Activated CD8-positive, alpha-beta T cell treated with anti-CD3 and anti-CD28 coated beads for 36 hours (primary cell): Measurements from ENCODE around the gene CAMK2G. TPM values are rescaled to one million over a fixed set of nuclear protein-coding genes. Genes with fewer than 3 reads are reported as not detected.

Experiments
- ATAC-seq: fragments of 200-7000 bp; cut with Tn5 transposase; one replicate; pipeline ENCODE4 v1.10.0; 2021; ENCODE audit warnings: mild to moderate bottlenecking, moderate library complexity
- CTCF ChIA-PET: fragments of 350-600 bp; sonication (Branson Sonifier 250); formaldehyde crosslinking; loops from one replicate; lab custom pipeline; 2021; ENCODE audit warnings: antibody characterized with exemption; lab: Charles Lee
- POLR2A ChIA-PET: fragments of 350-600 bp; sonication (Branson Sonifier 250); formaldehyde crosslinking; loops from one replicate; lab custom pipeline; 2021; ENCODE audit warnings: antibody characterized with exemption; lab: Charles Lee
- DNase-seq: peaks from one replicate; pipeline ENCODE4 v3.0.0-alpha.2; 2020
- H3K27ac Mint-ChIP-seq: one replicate; pipeline ENCODE4 v1.8.0; 2021; ENCODE audit warnings: mild to moderate bottlenecking, mixed read lengths
- H3K27me3 Mint-ChIP-seq: one replicate; pipeline ENCODE4 v1.8.0; 2021; ENCODE audit warnings: mixed read lengths
- H3K36me3 Mint-ChIP-seq: one replicate; pipeline ENCODE4 v1.8.0; 2021; ENCODE audit warnings: low read depth, mixed read lengths
- H3K4me1 Mint-ChIP-seq: one replicate; pipeline ENCODE4 v1.8.0; 2021; ENCODE audit warnings: low read depth, mixed read lengths
- H3K4me3 Mint-ChIP-seq: one replicate; pipeline ENCODE4 v1.8.0; 2021; ENCODE audit warnings: mild to moderate bottlenecking, moderate library complexity, mixed read lengths
- H3K9me3 Mint-ChIP-seq: one replicate; pipeline ENCODE4 v1.8.0; 2021; ENCODE audit warnings: mixed read lengths
- CTCF ChIP-seq: fragments of 200-600 bp; IDR thresholded peaks from one replicate; pipeline ENCODE4 v1.8.0; 2022; ENCODE audit warnings: antibody characterized with exemption, mild to moderate bottlenecking
- intact Hi-C: fragments of 100-400 bp; cut with micrococcal nuclease; formaldehyde crosslinking; loops from one replicate; pipeline ENCODE4 v1.10.0; 2022
- total RNA-seq, 2 experiments: library from RNA; stranded (reverse); gene quantifications; one replicate each; pipeline ENCODE4 v1.2.3, GENCODE V29; 2021

CAMK2G gene
- total RNA-seq, 2 experiments from 2014 or later = 17.8 to 18.5 TPM

- intact Hi-C loops = no loop called here
- TF ChIP-seq CTCF = no peak
- H3K9me3 Mint-ChIP-seq = no peaks in the 10 kb centered on the region
- no peak for ATAC-seq
- ChIA-PET CTCF (interaction anchor here (0.5 to 1.6 kb wide), 4 partner anchors 12 to 274 kb away, joined by 3 to 11 read pairs (median 5); no protein-coding TSS in a partner anchor), POLR2A (interaction anchor here (1.7 to 2.0 kb wide), 2 partner anchors 9 to 16 kb away, joined by 4 to 5 read pairs; no protein-coding TSS in a partner anchor)
- no peak for DNase-seq
- H3K4me3 Mint-ChIP-seq = no peak overlapping the region
- H3K4me1 Mint-ChIP-seq = peaks cover 82% of the 10 kb centered on the region
- no peaks in the 10 kb centered on the region for H3K27me3 Mint-ChIP-seq
- peaks cover 26% of the 10 kb centered on the region for H3K36me3 Mint-ChIP-seq
- peak overlapping the region; percentile 99 for H3K27ac Mint-ChIP-seq
These were observed 6.3 kb downstream of the CAMK2G start for GRCh38 chr10:73867871-73868631.

- Mint-ChIP-seq H3K4me3 (no peak overlapping the region), H3K4me1 (peaks cover 81% of the 10 kb centered on the region), H3K36me3 (peaks cover 18% of the 10 kb centered on the region), H3K9me3 (no peaks in the 10 kb centered on the region), H3K27ac (peak overlapping the region; percentile 99), H3K27me3 (no peaks in the 10 kb centered on the region)
- no peak for TF ChIP-seq CTCF
- CTCF ChIA-PET = interaction anchor here (0.9 to 1.6 kb wide), 3 partner anchors 12 to 22 kb away, joined by 3 to 11 read pairs (median 3); no protein-coding TSS in a partner anchor
- ATAC-seq (no peak), DNase-seq (no peak)
- POLR2A ChIA-PET = interaction anchor here (1.7 to 2.0 kb wide), 3 partner anchors 8 to 15 kb away, joined by 4 to 10 read pairs (median 5); no protein-coding TSS in a partner anchor
- intact Hi-C loops = no loop called here
These were observed 7.1 kb downstream of the CAMK2G start for GRCh38 chr10:73867126-73867807.

GRCh38 chr10:73866621-73867020 lies 7.7 kb downstream of the CAMK2G start:
- no peaks in the 10 kb centered on the region for H3K9me3 Mint-ChIP-seq
- no peaks in the 10 kb centered on the region for H3K27me3 Mint-ChIP-seq
- CTCF ChIA-PET = interaction anchor here (0.9 to 2.2 kb wide), 4 partner anchors 13 to 22 kb away, joined by 3 to 15 read pairs (median 7); no protein-coding TSS in a partner anchor
- TF ChIP-seq CTCF = no peak
- peaks cover 76% of the 10 kb centered on the region for H3K4me1 Mint-ChIP-seq
- ATAC-seq = no peak
- peak overlapping the region; percentile 99 for H3K27ac Mint-ChIP-seq
- POLR2A ChIA-PET = interaction anchor here (1.8 to 5.3 kb wide), 2 partner anchors 8 to 10 kb away, joined by 10 to 32 read pairs; partner anchors contain the start of gene CAMK2G
- peak overlapping the region; percentile 76 for H3K4me3 Mint-ChIP-seq
- DNase-seq = no peak
- peaks cover 18% of the 10 kb centered on the region for H3K36me3 Mint-ChIP-seq
- intact Hi-C loops = no loop called here

GRCh38 chr10:73865459-73866442 lies 8.6 kb downstream of the CAMK2G start:
- DNase-seq = peak; percentile 64
- Mint-ChIP-seq H3K4me1 (peaks cover 69% of the 10 kb centered on the region), H3K27me3 (no peaks in the 10 kb centered on the region), H3K27ac (peak overlapping the region; percentile 99), H3K4me3 (peak overlapping the region; percentile 76), H3K36me3 (peaks cover 16% of the 10 kb centered on the region), H3K9me3 (no peaks in the 10 kb centered on the region)
- TF ChIP-seq CTCF = no peak
- ChIA-PET CTCF (interaction anchor here (0.9 to 3.1 kb wide), 6 partner anchors 10 to 17 kb away, joined by 3 to 22 read pairs (median 4); no protein-coding TSS in a partner anchor), POLR2A (interaction anchor here (1.3 to 5.3 kb wide), 3 partner anchors 9 to 16 kb away, joined by 4 to 32 read pairs (median 10); partner anchors contain the start of gene CAMK2G)
- ATAC-seq = peak; percentile 84
- intact Hi-C loops = no loop called here
